Measurements from ENCODE around the gene PANK2.

DNA sequence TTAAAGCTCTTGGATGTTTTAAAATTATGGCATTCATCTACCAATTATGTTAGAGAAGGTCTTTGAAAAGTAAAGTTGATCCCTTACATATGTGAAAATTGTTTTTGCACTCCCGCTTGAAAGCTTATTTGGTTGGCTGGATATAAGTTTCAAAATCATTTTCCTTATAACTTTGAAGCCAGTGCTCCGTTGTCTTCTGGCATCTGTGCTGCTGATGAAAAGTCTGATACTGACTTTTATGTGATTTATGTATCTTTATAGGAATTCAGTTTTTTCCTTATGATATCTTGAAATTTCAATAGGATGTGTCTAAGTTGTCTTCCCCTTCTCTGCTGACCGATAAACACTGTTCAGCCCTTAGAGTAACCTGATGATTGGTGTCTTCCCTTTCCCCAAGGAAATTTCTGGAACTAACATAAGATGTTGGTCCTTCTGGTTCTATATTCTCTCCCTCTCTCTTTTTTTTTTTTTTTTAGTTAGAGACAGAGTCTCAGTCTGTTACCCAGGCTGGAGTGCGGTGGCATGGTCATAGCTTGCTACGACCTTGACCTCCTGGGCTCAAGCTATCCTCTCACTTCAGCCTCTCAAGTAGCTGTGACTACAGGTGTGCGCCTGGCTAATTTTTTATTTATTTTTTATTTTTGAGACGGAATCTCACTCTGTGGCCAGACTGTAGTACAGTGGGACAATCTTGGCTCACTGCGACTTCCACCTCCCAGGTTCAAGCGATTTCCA lies 12.7 kb downstream of the PANK2 start:
- TF ChIP-seq, protein P1, sequence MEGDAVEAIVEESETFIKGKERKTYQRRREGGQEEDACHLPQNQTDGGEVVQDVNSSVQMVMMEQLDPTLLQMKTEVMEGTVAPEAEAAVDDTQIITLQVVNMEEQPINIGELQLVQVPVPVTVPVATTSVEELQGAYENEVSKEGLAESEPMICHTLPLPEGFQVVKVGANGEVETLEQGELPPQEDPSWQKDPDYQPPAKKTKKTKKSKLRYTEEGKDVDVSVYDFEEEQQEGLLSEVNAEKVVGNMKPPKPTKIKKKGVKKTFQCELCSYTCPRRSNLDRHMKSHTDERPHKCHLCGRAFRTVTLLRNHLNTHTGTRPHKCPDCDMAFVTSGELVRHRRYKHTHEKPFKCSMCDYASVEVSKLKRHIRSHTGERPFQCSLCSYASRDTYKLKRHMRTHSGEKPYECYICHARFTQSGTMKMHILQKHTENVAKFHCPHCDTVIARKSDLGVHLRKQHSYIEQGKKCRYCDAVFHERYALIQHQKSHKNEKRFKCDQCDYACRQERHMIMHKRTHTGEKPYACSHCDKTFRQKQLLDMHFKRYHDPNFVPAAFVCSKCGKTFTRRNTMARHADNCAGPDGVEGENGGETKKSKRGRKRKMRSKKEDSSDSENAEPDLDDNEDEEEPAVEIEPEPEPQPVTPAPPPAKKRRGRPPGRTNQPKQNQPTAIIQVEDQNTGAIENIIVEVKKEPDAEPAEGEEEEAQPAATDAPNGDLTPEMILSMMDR (IDR thresholded peaks at IDR 0.05 in 8 of 11, conservative IDR thresholded peaks at IDR 0.05 in 3 of 11): no peak
- no peak for TF ChIP-seq POLR2AphosphoS5 (IDR thresholded peaks at IDR 0.05)

All from spleen (tissue), 7 donors.